Stimulated activated CD4-positive, alpha-beta T cell treated with anti-CD3 and anti-CD28 coated beads, Interleukin-2, amount 100 ng/mL, for 48 hours (primary cell): ENCODE results near the gene WDFY1.

ENCODE experiments used
- DNase-seq, 2 donors: peaks; one replicate each; pipeline ENCODE4 v3.0.0-alpha.2; 2020

The WDFY1 gene

GRCh38 chr2:223928113-223929006, 16.8 kb downstream of the WDFY1 start:
- DNase-seq, result no peak

- DNase-seq, result no peak
These were observed 20.0 kb downstream of the WDFY1 start for GRCh38 chr2:223925106-223925505.

GRCh38 chr2:223923976-223924375, 21.2 kb downstream of the WDFY1 start:
- no peak for DNase-seq

- DNase-seq, result no peak
These were observed 22.8 kb downstream of the WDFY1 start for GRCh38 chr2:223922308-223922707.

GRCh38 chr2:223921204-223921603, 23.9 kb downstream of the WDFY1 start:
- DNase-seq, result no peak

- no peak for DNase-seq
These were observed 25.0 kb downstream of the WDFY1 start for GRCh38 chr2:223920109-223920508.

- no peak for DNase-seq
These were observed 26.4 kb downstream of the WDFY1 start for GRCh38 chr2:223918671-223919134.

GRCh38 chr2:223916181-223916920, 28.8 kb downstream of the WDFY1 start:
- DNase-seq, result no peak

- no peak for DNase-seq
These were observed 30.1 kb downstream of the WDFY1 start for GRCh38 chr2:223915071-223915470.

- no peak for DNase-seq
These were observed 30.8 kb downstream of the WDFY1 start for GRCh38 chr2:223914324-223914723.

GRCh38 chr2:223909001-223909741, 36.0 kb downstream of the WDFY1 start:
- no peak for DNase-seq

GRCh38 chr2:223908304-223908998, 36.7 kb downstream of the WDFY1 start:
- no peak for DNase-seq

GRCh38 chr2:223905996-223906395, 39.1 kb downstream of the WDFY1 start:
- no peak for DNase-seq

- DNase-seq, result no peak
These were observed 43.3 kb downstream of the WDFY1 start for GRCh38 chr2:223901854-223902253.

- no peak for DNase-seq
These were observed 43.8 kb downstream of the WDFY1 start for GRCh38 chr2:223901311-223901710.

GRCh38 chr2:223900531-223900930, 44.6 kb downstream of the WDFY1 start:
- no peak for DNase-seq

GRCh38 chr2:223900066-223900465, 45.1 kb downstream of the WDFY1 start:
- no peak for DNase-seq

- no peak for DNase-seq
These were observed 47.3 kb downstream of the WDFY1 start for GRCh38 chr2:223897669-223898330.

GRCh38 chr2:223896833-223897311, 48.3 kb downstream of the WDFY1 start:
- DNase-seq, result no peak

- no peak for DNase-seq
These were observed 50.2 kb downstream of the WDFY1 start for GRCh38 chr2:223894968-223895367.

- no peak for DNase-seq
These were observed 51.1 kb downstream of the WDFY1 start for GRCh38 chr2:223894009-223894408.

GRCh38 chr2:223890721-223891120, 54.4 kb downstream of the WDFY1 start:
- DNase-seq, result no peak
